ENCODE results near the gene TENM4. TPM values are rescaled to one million over a fixed set of nuclear protein-coding genes. Genes with fewer than 3 reads are reported as not detected.

Gene TENM4
- total and polyA plus RNA-seq, 10 of the 15 experiments (the other 5 are each of a cell fraction or from before 2014, with no cell fraction given), result 0.03 to 0.12 (median 0.06) TPM; not detected in 7

DNA sequence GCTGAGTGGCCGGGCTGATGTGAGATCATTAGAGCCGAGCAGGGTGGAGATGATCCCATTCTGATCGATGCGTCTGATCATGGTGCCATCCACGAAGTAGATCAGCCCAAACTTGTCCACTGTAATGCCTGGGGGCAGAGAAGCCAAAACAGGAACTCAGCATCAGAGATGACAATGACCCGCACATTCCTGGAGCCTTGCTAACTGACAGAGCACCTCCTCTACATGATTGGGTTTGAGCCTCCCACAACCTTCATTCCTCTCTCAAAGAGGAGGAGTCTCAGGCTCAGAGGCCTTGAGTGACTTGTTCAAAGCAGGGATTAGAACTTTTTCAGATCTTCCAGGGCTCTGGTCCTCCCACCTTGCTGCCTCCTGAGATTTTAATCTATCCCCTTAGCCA lies 732.4 kb downstream of the TENM4 start:
- BruUV-seq (replicated peaks), result no TSS peak
- Histone ChIP-seq H3K27me3 (replicated peaks in 1 of 2; ENCODE audit: control insufficient read depth in 2 of 2, insufficient read depth in 2 of 2, low read length in 1 of 2) (peaks cover 0 to 3% of the 10 kb centered on the region in 2 experiments; a peak in 3 of 4 replicates), H3K9me3 (replicated peaks; ENCODE audit: control insufficient read depth, insufficient read depth, low read length) (no peaks in the 10 kb centered on the region), H3K36me3 (ENCODE audit: control insufficient read depth in 2 of 2, insufficient read depth in 2 of 2, low read length in 1 of 2) (no peaks in the 10 kb centered on the region), H4K20me1 (ENCODE audit: control insufficient read depth, insufficient read depth) (no peaks in the 10 kb centered on the region), H3K79me2 (ENCODE audit: control insufficient read depth, insufficient read depth, low read length) (no peaks in the 10 kb centered on the region), H3K4me1 (ENCODE audit: control insufficient read depth, insufficient read depth, low read length) (no peaks in the 10 kb centered on the region), H3K4me2 (ENCODE audit: control insufficient read depth, insufficient read depth) (no peak overlapping the region), H2AFZ (ENCODE audit: control insufficient read depth, low read depth, low read length) (no peak overlapping the region), H3K4me3 (no peak overlapping the region), H3K27ac (ENCODE audit: control insufficient read depth, insufficient read depth) (no peak overlapping the region), H3K9ac (ENCODE audit: control insufficient read depth, insufficient read depth, low read length) (no peak overlapping the region)
- FAIRE-seq (no peak), DNase-seq (ENCODE audit: low read depth, low spot score) (no peak), ATAC-seq (no peak)
- TF ChIP-seq SUZ12 (IDR thresholded peaks at IDR 0.05; ENCODE audit: unreplicated experiment) (no peak), ZNF217 (IDR thresholded peaks at IDR 0.05) (no peak), MYC (IDR thresholded peaks at IDR 0.05; ENCODE audit: insufficient read depth, insufficient read length, insufficient replicate concordance, low read length, severe bottlenecking) (no peak), RB1 (IDR thresholded peaks at IDR 0.05; ENCODE audit: borderline replicate concordance) (no peak), HDGF (IDR thresholded peaks at IDR 0.05) (no peak), CREB1 (IDR thresholded peaks at IDR 0.05; ENCODE audit: low read depth) (no peak), HCFC1 (IDR thresholded peaks at IDR 0.05; ENCODE audit: low read length) (no peak), ZBTB4 (CRISPR knock-in tag; IDR thresholded peaks at IDR 0.05) (no peak), ZBED1 (IDR thresholded peaks at IDR 0.05; ENCODE audit: borderline replicate concordance) (no peak), CHD1 (IDR thresholded peaks at IDR 0.05; ENCODE audit: low read depth, low read length) (no peak), SIX5 (IDR thresholded peaks at IDR 0.05; ENCODE audit: low read depth, low read length, severe bottlenecking) (no peak), NR2C1 (IDR thresholded peaks at IDR 0.05) (no peak), WRNIP1 (IDR thresholded peaks at IDR 0.05; ENCODE audit: borderline replicate concordance, low read depth, low read length) (no peak), GABPA (IDR thresholded peaks at IDR 0.05; ENCODE audit: low read depth) (no peak)
- TF ChIP-seq, protein P1, sequence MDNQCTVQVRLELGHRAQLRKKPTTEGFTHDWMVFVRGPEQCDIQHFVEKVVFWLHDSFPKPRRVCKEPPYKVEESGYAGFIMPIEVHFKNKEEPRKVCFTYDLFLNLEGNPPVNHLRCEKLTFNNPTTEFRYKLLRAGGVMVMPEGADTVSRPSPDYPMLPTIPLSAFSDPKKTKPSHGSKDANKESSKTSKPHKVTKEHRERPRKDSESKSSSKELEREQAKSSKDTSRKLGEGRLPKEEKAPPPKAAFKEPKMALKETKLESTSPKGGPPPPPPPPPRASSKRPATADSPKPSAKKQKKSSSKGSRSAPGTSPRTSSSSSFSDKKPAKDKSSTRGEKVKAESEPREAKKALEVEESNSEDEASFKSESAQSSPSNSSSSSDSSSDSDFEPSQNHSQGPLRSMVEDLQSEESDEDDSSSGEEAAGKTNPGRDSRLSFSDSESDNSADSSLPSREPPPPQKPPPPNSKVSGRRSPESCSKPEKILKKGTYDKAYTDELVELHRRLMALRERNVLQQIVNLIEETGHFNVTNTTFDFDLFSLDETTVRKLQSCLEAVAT (IDR thresholded peaks at IDR 0.05), result no peak
- intact Hi-C loops (cut with micrococcal nuclease; ENCODE audit: unreplicated experiment), result no loop called here
- RAD21 ChIA-PET (ENCODE audit: unreplicated experiment), result no interaction called here
- 49% methylated on average over 6 of the region's 6 CpGs for WGBS (ENCODE audit: insufficient coverage, insufficient replicate concordance, low lambda C conversion rate, missing lambda C conversion rate)
- in situ Hi-C loops (cut with MboI), result no loop called here
- SMC1A ChIA-PET (ENCODE audit: uncharacterized antibody, unreplicated experiment), result no interaction called here
- CTCF ChIA-PET, result interaction anchor here (0.8 kb wide), 1 partner anchor 60 kb away, joined by 5 read pairs; no protein-coding TSS in a partner anchor
- POLR2A ChIA-PET, result no interaction called here
